ENCODE data around the gene MGLL.

DNA sequence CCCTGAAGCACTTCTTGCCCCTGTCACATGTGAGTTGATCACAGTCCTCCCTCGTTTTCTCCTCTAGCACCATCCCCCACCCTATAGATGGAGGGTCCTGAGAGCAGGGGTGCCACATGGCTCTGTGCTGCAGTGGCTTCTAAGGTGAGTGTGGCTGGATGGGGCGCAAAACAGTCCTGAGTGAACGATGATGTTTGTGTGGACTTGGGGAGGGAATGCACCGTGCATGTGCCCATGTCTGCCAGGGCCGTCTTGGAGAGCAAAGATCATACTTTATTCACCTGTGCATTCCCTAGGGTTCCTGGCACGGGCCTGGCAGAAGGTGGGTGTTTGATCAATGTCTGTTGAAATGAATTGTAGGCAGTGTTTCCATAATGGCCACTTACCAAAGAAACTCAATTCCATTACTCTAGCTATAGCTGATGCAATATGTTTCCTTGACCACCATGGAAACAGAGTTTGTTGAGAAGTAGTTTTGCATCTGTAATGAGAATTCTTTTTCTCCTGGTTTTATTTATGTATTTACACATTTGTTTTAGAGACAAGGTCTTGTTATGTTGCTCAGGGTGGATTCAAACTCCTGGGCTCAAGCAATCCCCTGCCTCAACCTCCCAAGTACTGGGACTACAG is 91.5 kb downstream of the MGLL start:
- TF ChIP-seq, protein P1, sequence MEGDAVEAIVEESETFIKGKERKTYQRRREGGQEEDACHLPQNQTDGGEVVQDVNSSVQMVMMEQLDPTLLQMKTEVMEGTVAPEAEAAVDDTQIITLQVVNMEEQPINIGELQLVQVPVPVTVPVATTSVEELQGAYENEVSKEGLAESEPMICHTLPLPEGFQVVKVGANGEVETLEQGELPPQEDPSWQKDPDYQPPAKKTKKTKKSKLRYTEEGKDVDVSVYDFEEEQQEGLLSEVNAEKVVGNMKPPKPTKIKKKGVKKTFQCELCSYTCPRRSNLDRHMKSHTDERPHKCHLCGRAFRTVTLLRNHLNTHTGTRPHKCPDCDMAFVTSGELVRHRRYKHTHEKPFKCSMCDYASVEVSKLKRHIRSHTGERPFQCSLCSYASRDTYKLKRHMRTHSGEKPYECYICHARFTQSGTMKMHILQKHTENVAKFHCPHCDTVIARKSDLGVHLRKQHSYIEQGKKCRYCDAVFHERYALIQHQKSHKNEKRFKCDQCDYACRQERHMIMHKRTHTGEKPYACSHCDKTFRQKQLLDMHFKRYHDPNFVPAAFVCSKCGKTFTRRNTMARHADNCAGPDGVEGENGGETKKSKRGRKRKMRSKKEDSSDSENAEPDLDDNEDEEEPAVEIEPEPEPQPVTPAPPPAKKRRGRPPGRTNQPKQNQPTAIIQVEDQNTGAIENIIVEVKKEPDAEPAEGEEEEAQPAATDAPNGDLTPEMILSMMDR (IDR thresholded peaks at IDR 0.05 in 8 of 11, conservative IDR thresholded peaks at IDR 0.05 in 3 of 11) = no peak
- no peak for TF ChIP-seq POLR2AphosphoS5 (IDR thresholded peaks at IDR 0.05)
